Measurements from ENCODE around the gene GLT6D1. TPM values are rescaled to one million over a fixed set of nuclear protein-coding genes. Genes with fewer than 3 reads are reported as not detected.
A peak's percentile ranks its signal among the peaks of the same experiment; 100 is the strongest.
"Not testable (repeated sequence)": the region's sequence is repeated elsewhere in the genome, so short reads cannot be mapped to it uniquely, and the experiment has no call there.

GLT6D1 gene
- total RNA-seq, 1 donor from 2014 or later = not detected

DNA sequence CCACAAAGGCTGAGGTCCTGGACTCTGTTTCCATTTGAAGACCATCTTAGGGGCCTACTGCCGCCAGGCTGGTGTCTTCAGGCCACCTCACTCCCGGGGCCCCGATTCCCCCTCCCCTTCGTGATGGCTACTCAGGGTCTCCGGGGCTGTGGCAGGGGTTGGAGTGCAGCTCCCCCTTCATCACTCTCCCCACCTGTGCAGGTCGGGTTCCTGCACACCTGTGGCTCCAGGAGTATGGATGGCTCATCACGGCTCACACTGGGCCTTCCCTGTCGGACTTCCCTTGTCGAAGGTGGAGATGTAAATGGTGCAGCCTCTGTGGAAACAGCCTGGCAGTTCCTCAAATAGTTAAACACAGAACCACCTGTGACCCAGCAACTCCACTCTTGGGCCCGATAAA, 35.6 kb upstream of the GLT6D1 start:
- H3K4me3 Mint-ChIP-seq (ENCODE audit: unreplicated experiment) = no peak overlapping the region
- H3K9me3 Mint-ChIP-seq (ENCODE audit: low read depth) = no peaks in the 10 kb centered on the region
- DNase-seq (ENCODE audit: low spot score) = peak; percentile 59
- TF ChIP-seq, protein P1, sequence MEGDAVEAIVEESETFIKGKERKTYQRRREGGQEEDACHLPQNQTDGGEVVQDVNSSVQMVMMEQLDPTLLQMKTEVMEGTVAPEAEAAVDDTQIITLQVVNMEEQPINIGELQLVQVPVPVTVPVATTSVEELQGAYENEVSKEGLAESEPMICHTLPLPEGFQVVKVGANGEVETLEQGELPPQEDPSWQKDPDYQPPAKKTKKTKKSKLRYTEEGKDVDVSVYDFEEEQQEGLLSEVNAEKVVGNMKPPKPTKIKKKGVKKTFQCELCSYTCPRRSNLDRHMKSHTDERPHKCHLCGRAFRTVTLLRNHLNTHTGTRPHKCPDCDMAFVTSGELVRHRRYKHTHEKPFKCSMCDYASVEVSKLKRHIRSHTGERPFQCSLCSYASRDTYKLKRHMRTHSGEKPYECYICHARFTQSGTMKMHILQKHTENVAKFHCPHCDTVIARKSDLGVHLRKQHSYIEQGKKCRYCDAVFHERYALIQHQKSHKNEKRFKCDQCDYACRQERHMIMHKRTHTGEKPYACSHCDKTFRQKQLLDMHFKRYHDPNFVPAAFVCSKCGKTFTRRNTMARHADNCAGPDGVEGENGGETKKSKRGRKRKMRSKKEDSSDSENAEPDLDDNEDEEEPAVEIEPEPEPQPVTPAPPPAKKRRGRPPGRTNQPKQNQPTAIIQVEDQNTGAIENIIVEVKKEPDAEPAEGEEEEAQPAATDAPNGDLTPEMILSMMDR (IDR thresholded peaks at IDR 0.05) = no peak
- no peak overlapping the region for H3K27ac Mint-ChIP-seq (ENCODE audit: unreplicated experiment)
- H3K27me3 Mint-ChIP-seq (ENCODE audit: low read depth) = peaks cover 32% of the 10 kb centered on the region
- H3K4me1 Mint-ChIP-seq (ENCODE audit: low read depth) = no peaks in the 10 kb centered on the region
- no peaks in the 10 kb centered on the region for H3K36me3 Mint-ChIP-seq (ENCODE audit: low read depth)

DNA sequence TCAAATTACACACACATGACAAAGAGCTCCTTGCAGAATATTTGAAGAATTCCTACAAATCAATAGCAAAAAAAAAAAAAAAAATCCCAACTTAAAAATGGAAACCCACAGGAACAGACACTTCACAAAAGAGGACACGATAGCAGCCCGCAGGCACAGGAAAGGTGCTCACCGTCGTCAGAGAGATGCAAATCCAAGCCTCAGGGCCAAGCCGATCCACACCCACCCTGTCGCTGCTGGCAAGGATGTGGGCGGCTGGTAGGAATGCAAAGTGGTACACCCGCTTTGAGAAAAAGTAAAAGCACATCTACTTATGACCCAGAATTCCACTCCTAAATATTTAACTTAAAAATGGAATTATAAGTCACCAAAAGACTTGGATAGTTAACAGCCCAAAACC, 34.6 kb upstream of the GLT6D1 start:
- H3K4me3 Mint-ChIP-seq (ENCODE audit: unreplicated experiment) = no peak overlapping the region
- peaks cover 2% of the 10 kb centered on the region for H3K9me3 Mint-ChIP-seq (ENCODE audit: low read depth)
- TF ChIP-seq, protein P1 (IDR thresholded peaks at IDR 0.05) = no peak
- DNase-seq (ENCODE audit: low spot score) = peak; percentile 59
- H3K36me3 Mint-ChIP-seq (ENCODE audit: low read depth) = no peaks in the 10 kb centered on the region
- H3K27ac Mint-ChIP-seq (ENCODE audit: unreplicated experiment) = no peak overlapping the region
- H3K27me3 Mint-ChIP-seq (ENCODE audit: low read depth) = peaks cover 30% of the 10 kb centered on the region
- H3K4me1 Mint-ChIP-seq (ENCODE audit: low read depth) = no peaks in the 10 kb centered on the region

DNA sequence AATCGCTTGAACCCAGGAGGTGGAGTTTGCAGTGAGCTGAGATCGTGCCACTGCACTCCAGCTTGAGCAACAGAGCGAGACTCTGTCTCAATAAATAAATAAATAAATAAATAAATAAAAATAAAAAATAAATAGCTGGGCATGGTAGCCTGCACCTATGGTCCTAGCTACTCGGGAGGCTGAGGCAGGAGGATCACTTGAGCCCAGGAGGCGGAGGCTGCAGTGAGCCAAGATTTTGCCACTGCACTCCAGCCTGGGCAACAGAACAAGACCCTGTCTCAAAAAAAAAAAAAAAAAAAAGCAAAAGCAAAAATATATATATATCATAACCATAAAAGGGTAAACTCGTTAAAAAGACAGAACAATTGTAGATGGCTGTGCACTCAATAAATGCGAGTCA, 33.4 kb upstream of the GLT6D1 start:
- peaks cover 30% of the 10 kb centered on the region for H3K27me3 Mint-ChIP-seq (ENCODE audit: low read depth)
- H3K9me3 Mint-ChIP-seq (ENCODE audit: low read depth); H3K4me3 Mint-ChIP-seq (ENCODE audit: unreplicated experiment); H3K27ac Mint-ChIP-seq (ENCODE audit: unreplicated experiment); H3K36me3 Mint-ChIP-seq (ENCODE audit: low read depth); DNase-seq (ENCODE audit: low spot score); H3K4me1 Mint-ChIP-seq (ENCODE audit: low read depth): not testable (repeated sequence)

DNA sequence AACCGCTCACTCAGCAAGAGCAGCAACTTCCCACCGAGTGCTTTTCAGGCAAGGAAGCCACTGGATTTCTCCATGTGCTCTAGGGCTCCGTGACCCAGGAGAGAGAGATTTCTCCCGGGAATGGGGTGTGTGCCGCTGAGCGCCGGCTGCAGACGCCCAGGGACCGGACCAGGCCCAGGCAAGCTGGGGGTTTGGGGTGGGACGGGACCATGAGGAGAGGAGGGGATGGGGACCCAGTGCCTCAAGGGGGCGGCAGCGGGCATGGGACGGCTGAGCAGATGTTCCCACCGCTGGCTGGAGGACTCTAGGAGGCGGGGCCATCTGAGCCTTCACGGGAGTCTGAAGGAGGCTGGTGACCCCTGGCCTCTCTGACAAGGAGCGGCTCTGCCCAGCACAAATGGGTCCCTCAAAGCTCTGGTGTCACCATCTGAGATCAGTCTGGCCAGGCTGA, 32.3 kb upstream of the GLT6D1 start:
- Mint-ChIP-seq H3K27ac (ENCODE audit: unreplicated experiment) (no peak overlapping the region), H3K27me3 (ENCODE audit: low read depth) (peaks cover 22% of the 10 kb centered on the region), H3K9me3 (ENCODE audit: low read depth) (peaks cover 8% of the 10 kb centered on the region), H3K36me3 (ENCODE audit: low read depth) (no peaks in the 10 kb centered on the region), H3K4me3 (ENCODE audit: unreplicated experiment) (no peak overlapping the region), H3K4me1 (ENCODE audit: low read depth) (no peaks in the 10 kb centered on the region)
- DNase-seq (ENCODE audit: low spot score) = no peak
- TF ChIP-seq, protein P1 (IDR thresholded peaks at IDR 0.05) = no peak

DNA sequence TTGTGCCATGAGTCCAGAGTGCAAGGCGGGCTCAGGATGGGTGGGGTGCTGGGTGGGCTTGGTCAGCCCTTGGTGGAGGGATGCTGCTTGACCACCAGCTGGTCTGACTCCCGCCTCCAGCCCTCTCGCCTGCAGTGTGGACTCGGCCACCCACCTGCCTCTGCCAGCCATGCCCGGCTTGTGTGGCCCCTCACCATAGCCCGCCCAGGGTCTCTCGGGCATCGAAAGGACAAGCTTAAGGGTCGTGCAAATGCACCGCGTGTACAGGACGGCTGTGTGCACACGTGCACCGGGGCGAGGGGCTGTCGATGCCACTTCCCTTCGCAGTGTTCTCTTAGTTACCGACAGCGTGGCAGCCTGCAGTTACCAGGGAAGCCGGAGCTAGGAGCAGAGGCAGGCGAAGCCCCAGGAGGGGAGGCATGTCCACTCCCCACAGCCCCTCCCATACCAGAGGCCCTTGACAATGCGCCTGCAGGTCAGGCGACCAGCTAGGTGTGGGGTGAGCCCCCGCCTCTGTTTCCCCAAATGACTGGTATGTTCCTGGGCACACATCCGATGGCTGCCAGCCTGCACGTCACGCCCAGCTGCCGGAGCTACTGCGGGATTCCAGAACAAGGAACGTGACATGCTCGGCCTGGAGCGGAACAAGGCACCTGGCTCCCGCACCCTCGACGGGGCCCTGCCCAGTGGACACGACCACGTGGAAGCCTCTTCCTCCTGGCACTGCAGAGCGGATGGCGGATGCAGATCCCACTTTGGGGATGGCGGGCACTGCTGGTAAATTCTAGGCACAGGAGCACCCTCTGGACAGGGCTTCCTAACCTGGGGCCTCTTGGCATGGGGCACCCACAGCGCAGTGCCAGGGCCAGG, 31.6 kb upstream of the GLT6D1 start:
- H3K27me3 Mint-ChIP-seq (ENCODE audit: low read depth) = peaks cover 26% of the 10 kb centered on the region
- DNase-seq (ENCODE audit: low spot score) = no peak
- H3K27ac Mint-ChIP-seq (ENCODE audit: unreplicated experiment) = no peak overlapping the region
- TF ChIP-seq, protein P1 (IDR thresholded peaks at IDR 0.05) = no peak
- peaks cover 8% of the 10 kb centered on the region for H3K9me3 Mint-ChIP-seq (ENCODE audit: low read depth)
- no peaks in the 10 kb centered on the region for H3K36me3 Mint-ChIP-seq (ENCODE audit: low read depth)
- H3K4me1 Mint-ChIP-seq (ENCODE audit: low read depth) = no peaks in the 10 kb centered on the region
- no peak overlapping the region for H3K4me3 Mint-ChIP-seq (ENCODE audit: unreplicated experiment)

Data from chondrocyte (in vitro differentiated cells).